SK-N-SH (cell line): ENCODE results near the gene RPS3A. TPM values are rescaled to one million over a fixed set of nuclear protein-coding genes. Genes with fewer than 3 reads are reported as not detected.
A peak's percentile ranks its signal among the peaks of the same experiment; 100 is the strongest.

ENCODE experiments used
- CTCF ChIA-PET: fragments of 300-600, 350-600 bp; formaldehyde crosslinking; extraction: SDS; loops from one replicate; lab custom pipeline; 2021; lab: Yijun Ruan, JAX
- POLR2A ChIA-PET: fragments of 350-600 bp; sonication (Branson Sonifier 250); formaldehyde crosslinking; extraction: SDS; loops from one replicate; lab custom pipeline; 2020; ENCODE audit warnings: antibody characterized with exemption, inconsistent platforms; lab: Yijun Ruan, JAX
- DNase-seq: peaks from one replicate; pipeline ENCODE4 v3.0.0; 2012
- H2AFZ ChIP-seq: fragments of 200-600 bp; sonication (generic); 2 replicates; pipeline ENCODE4 v1.8.1; 2016; ENCODE audit warnings: antibody characterized with exemption, mild to moderate bottlenecking, low read depth
- H3F3A ChIP-seq: fragments of 200-600 bp; sonication (generic); replicated peaks from 2 replicates; pipeline ENCODE3; 2016; ENCODE audit warnings: antibody characterized with exemption, mild to moderate bottlenecking; ENCODE audit not compliant: insufficient read depth
- H3K27ac ChIP-seq, 2 experiments: fragments of 200-500 bp in 1 of 2; fragments of 200-600 bp in 1 of 2; sonication (Bioruptor generic) in 1 of 2; sonication (generic), shearing (Covaris generic) in 1 of 2; 2 replicates each; pipeline versions ENCODE4 v1.5.1 to v1.6.1; 2014 to 2016; ENCODE audit warnings: low read depth in 2 of 2, inconsistent platforms in 1 of 2, low read length in 1 of 2, mild to moderate bottlenecking in 1 of 2, mixed read lengths in 1 of 2
- H3K27me3 ChIP-seq: fragments of 200-600 bp; sonication (generic), shearing (Covaris generic); 2 replicates; pipeline ENCODE4 v1.6.1; 2016; ENCODE audit warnings: mixed run types; ENCODE audit not compliant: insufficient read depth
- H3K36me3 ChIP-seq, 2 experiments: fragments of 200-500 bp in 1 of 2; fragments of 200-600 bp in 1 of 2; sonication (Bioruptor generic) in 1 of 2; sonication (generic) in 1 of 2; replicated peaks in 1 of 2; 2 replicates each; pipeline versions ENCODE3 to v1.5.1; 2014 to 2016; ENCODE audit warnings: low read length in 1 of 2, mild to moderate bottlenecking in 1 of 2; ENCODE audit not compliant: insufficient read depth in 2 of 2, control insufficient read depth in 1 of 2
- H3K4me1 ChIP-seq, 2 experiments: fragments of 200-500 bp in 1 of 2; fragments of 200-600 bp in 1 of 2; sonication (Bioruptor generic) in 1 of 2; sonication (generic), shearing (Covaris generic) in 1 of 2; 2 replicates each; pipeline versions ENCODE4 v1.5.1 to v1.6.1; 2014 to 2016; ENCODE audit warnings: low read depth in 1 of 2, low read length in 1 of 2, mixed run types in 1 of 2; ENCODE audit not compliant: insufficient read depth in 2 of 2, control insufficient read depth in 1 of 2
- H3K4me2 ChIP-seq: fragments of 200-600 bp; sonication (generic), shearing (Covaris generic); 2 replicates; pipeline ENCODE4 v1.6.1; 2017; ENCODE audit warnings: mixed run types
- H3K4me3 ChIP-seq, 2 experiments: fragments of 200-500 bp in 1 of 2; fragments of 200-600 bp in 1 of 2; sonication (Bioruptor generic) in 1 of 2; sonication (generic), shearing (Covaris generic) in 1 of 2; 2 replicates each; pipeline versions ENCODE4 v1.5.1 to v1.8.1; 2014 to 2016; ENCODE audit warnings: low read depth in 2 of 2, inconsistent platforms in 1 of 2, low read length in 1 of 2, mild to moderate bottlenecking in 1 of 2, mixed read lengths in 1 of 2, moderate library complexity in 1 of 2
- H3K79me2 ChIP-seq: fragments of 200-600 bp; sonication (generic); 2 replicates; pipeline ENCODE4 v1.8.1; 2017; ENCODE audit warnings: mild to moderate bottlenecking; ENCODE audit not compliant: insufficient read depth
- H3K9ac ChIP-seq: fragments of 200-600 bp; sonication (generic); 2 replicates; pipeline ENCODE4 v1.6.1; 2017; ENCODE audit warnings: mixed run types
- H3K9me2 ChIP-seq: fragments of 200-600 bp; sonication (generic); 2 replicates; pipeline ENCODE4 v1.6.1; 2017; ENCODE audit warnings: mixed run types
- H3K9me3 ChIP-seq: fragments of 200-600 bp; sonication (generic); 2 replicates; pipeline ENCODE4 v1.6.1; 2017; ENCODE audit warnings: mixed run types, mild to moderate bottlenecking, moderate library complexity
- H4K20me1 ChIP-seq: fragments of 200-600 bp; sonication (generic); 2 replicates; pipeline ENCODE4 v1.6.1; 2017; ENCODE audit warnings: mild to moderate bottlenecking, mixed run types; ENCODE audit not compliant: insufficient read depth
- ELF1 ChIP-seq: IDR thresholded peaks from 2 replicates; pipeline ENCODE4 v1.4.0; 2012
- EZH2phosphoT487 ChIP-seq: fragments of 200-600 bp; sonication (generic); IDR thresholded peaks from 2 replicates; pipeline ENCODE4 v1.6.1; 2017; ENCODE audit warnings: low read depth, mixed run types, mild to moderate bottlenecking, antibody characterized with exemption, moderate library complexity, borderline replicate concordance
- FOSL2 ChIP-seq: IDR thresholded peaks from 2 replicates; pipeline ENCODE4 v1.4.0; 2012; ENCODE audit warnings: low read depth, mild to moderate bottlenecking, moderate library complexity, borderline replicate concordance
- FOXJ3 ChIP-seq: sonication (generic); formaldehyde crosslinking; IDR thresholded peaks from 2 replicates; pipeline ENCODE4 v1.5.1; 2020; ENCODE audit warnings: mild to moderate bottlenecking, missing genetic modification reagents
- FOXM1 ChIP-seq: IDR thresholded peaks from 2 replicates; pipeline ENCODE4 v1.4.0; 2012; ENCODE audit warnings: low read depth, mild to moderate bottlenecking
- GABPA ChIP-seq: IDR thresholded peaks from 2 replicates; pipeline ENCODE4 v1.4.0; 2012; ENCODE audit warnings: low read depth, mild to moderate bottlenecking
- GATA2 ChIP-seq: sonication (generic); formaldehyde crosslinking; IDR thresholded peaks from 2 replicates; pipeline ENCODE4 v1.5.0; 2020; ENCODE audit warnings: mild to moderate bottlenecking, missing genetic modification reagents
- JUND ChIP-seq: IDR thresholded peaks from 2 replicates; pipeline ENCODE4 v1.4.0; 2012
- MEF2A ChIP-seq: IDR thresholded peaks from 2 replicates; pipeline ENCODE4 v1.4.0; 2012; ENCODE audit warnings: low read depth, borderline replicate concordance
- MXI1 ChIP-seq: IDR thresholded peaks from 2 replicates; pipeline ENCODE4 v1.6.1; 2012; ENCODE audit warnings: mild to moderate bottlenecking, low read depth, low read length, improper control_type of control experiment
- NRF1 ChIP-seq: IDR thresholded peaks from 2 replicates; pipeline ENCODE4 v1.6.1; 2012; ENCODE audit warnings: low read depth, mild to moderate bottlenecking, low read length
- POLR2AphosphoS5 ChIP-seq: IDR thresholded peaks from 2 replicates; pipeline ENCODE4 v1.6.1; 2012; ENCODE audit warnings: low read depth, low read length
- RAD21 ChIP-seq: IDR thresholded peaks from 2 replicates; pipeline ENCODE4 v1.6.1; 2012; ENCODE audit warnings: mild to moderate bottlenecking, low read length
- RFX5 ChIP-seq: IDR thresholded peaks from 2 replicates; pipeline ENCODE4 v1.6.1; 2012; ENCODE audit warnings: mild to moderate bottlenecking, improper control_type of control experiment, low read length
- RXRA ChIP-seq: IDR thresholded peaks from 2 replicates; pipeline ENCODE4 v1.4.0; 2012; ENCODE audit warnings: low read depth, mild to moderate bottlenecking, borderline replicate concordance
- SMC3 ChIP-seq: IDR thresholded peaks from 2 replicates; pipeline ENCODE4 v1.6.1; 2012; ENCODE audit warnings: low read depth, low read length, improper control_type of control experiment
- TAF1 ChIP-seq: IDR thresholded peaks from 2 replicates; pipeline ENCODE4 v1.6.1; 2012; ENCODE audit warnings: low read depth, mild to moderate bottlenecking, low read length, moderate library complexity, borderline replicate concordance
- TCF12 ChIP-seq: IDR thresholded peaks from 2 replicates; pipeline ENCODE4 v1.4.0; 2012
- TEAD4 ChIP-seq: IDR thresholded peaks from 2 replicates; pipeline ENCODE4 v1.4.0; 2012; ENCODE audit warnings: mild to moderate bottlenecking, borderline replicate concordance; ENCODE audit not compliant: insufficient read depth
- USF2 ChIP-seq: fragments of 150-350 bp; IDR thresholded peaks from 2 replicates; pipeline ENCODE4 v1.6.1; 2017; ENCODE audit warnings: antibody characterized with exemption, low read length, low read depth, borderline replicate concordance
- YY1 ChIP-seq: IDR thresholded peaks from 2 replicates; pipeline ENCODE4 v1.4.0; 2012; ENCODE audit warnings: low read depth, mild to moderate bottlenecking
- WGBS: methylation state at CpG from one replicate; pipeline ENCODE4 v1.1.6; 2017; ENCODE audit warnings: low lambda C conversion rate; 5-methylcytosine and 5-hydroxymethylcytosine counted together
- polyA plus RNA-seq, 3 experiments: library from polyadenylated mRNA; depleted of rRNA; stranded (reverse); fragments of >200 nt; gene quantifications; 2 replicates each; pipeline ENCODE4 v1.2.3, GENCODE V29; 2012
- TF ChIP-seq, protein P1 (sequence below): IDR thresholded peaks from 2 replicates; pipeline ENCODE4 v1.4.0; 2012; ENCODE audit warnings: low read depth, borderline replicate concordance
- TF ChIP-seq, protein P2 (sequence below): IDR thresholded peaks from 2 replicates; pipeline ENCODE4 v1.4.0; 2012; ENCODE audit warnings: low read depth, borderline replicate concordance
- TF ChIP-seq, protein P3 (sequence below): IDR thresholded peaks from 2 replicates; pipeline ENCODE4; 2012
- TF ChIP-seq, protein P4 (sequence below): IDR thresholded peaks from 2 replicates; pipeline ENCODE4 v1.6.1; 2012; ENCODE audit warnings: mild to moderate bottlenecking, low read depth, low read length, moderate library complexity

The RPS3A gene
- 2,161 and 2,650 TPM in 2 replicates for polyA plus RNA-seq (2012; rRNA removed)
- 3,674 and 5,275 TPM in 2 replicates for polyA plus RNA-seq (2012; cell fraction: cytosol; rRNA removed)
- polyA plus RNA-seq (2012; cell fraction: nucleus; rRNA removed) = 478 and 580 TPM in 2 replicates

- Histone ChIP-seq H3K4me2 (peak within 1 kb of the TSS; percentile 82), H3F3A (peaks cover 25% of the 10 kb centered on the region), H3K9me3 (no peaks in the 10 kb centered on the region), H2AFZ (peak within 1 kb of the TSS; percentile 92), H3K36me3 (peaks cover 36 to 39% of the 10 kb centered on the region in 2 experiments), H3K9me2 (no peaks in the 10 kb centered on the region), H3K79me2 (peaks cover 45% of the 10 kb centered on the region), H3K4me3 (peak within 1 kb of the TSS; percentile 83 to 84), H3K4me1 (peaks cover 7 to 10% of the 10 kb centered on the region in 2 experiments; a peak in 2 of 4 replicates), H4K20me1 (peaks cover 45% of the 10 kb centered on the region), H3K27me3 (no peaks in the 10 kb centered on the region), H3K9ac (peak within 1 kb of the TSS; percentile 97), H3K27ac (peak within 1 kb of the TSS; percentile 70 to 80)
- DNase-seq = peak; percentile 90
- ChIA-PET CTCF (interaction anchor here (0.6 to 2.4 kb wide), 7 partner anchors 9 to 268 kb away, joined by 3 to 9 read pairs (median 4); no protein-coding TSS in a partner anchor), POLR2A (interaction anchor here (0.7 to 1.2 kb wide), 3 partner anchors 33 to 225 kb away, joined by 3 read pairs; no protein-coding TSS in a partner anchor)
- under 1% methylated on average over 41 of the region's 69 CpGs for WGBS
- TF ChIP-seq MEF2A (no peak; the same call in 1 of the 2 replicates), RAD21 (no peak), GATA2 (CRISPR knock-in tag) (no peak), FOSL2 (no peak), SMC3 (peak; percentile 26; the same call in 1 of the 2 replicates), RXRA (no peak; the same call in 1 of the 2 replicates), TAF1 (peak; percentile 99), TEAD4 (peak; percentile 50; the same call in 1 of the 2 replicates), MXI1 (peak; percentile 88), NRF1 (peak; percentile 62), EZH2phosphoT487 (no peak), GABPA (peak; percentile 96), JUND (no peak), USF2 (no peak), ELF1 (peak; percentile 99), TCF12 (peak; percentile 43; the same call in 1 of the 2 replicates), RFX5 (no peak), FOXJ3 (no peak), POLR2AphosphoS5 (peak; percentile 99), FOXM1 (no peak), YY1 (peak; percentile 89)
- TF ChIP-seq, protein P1, sequence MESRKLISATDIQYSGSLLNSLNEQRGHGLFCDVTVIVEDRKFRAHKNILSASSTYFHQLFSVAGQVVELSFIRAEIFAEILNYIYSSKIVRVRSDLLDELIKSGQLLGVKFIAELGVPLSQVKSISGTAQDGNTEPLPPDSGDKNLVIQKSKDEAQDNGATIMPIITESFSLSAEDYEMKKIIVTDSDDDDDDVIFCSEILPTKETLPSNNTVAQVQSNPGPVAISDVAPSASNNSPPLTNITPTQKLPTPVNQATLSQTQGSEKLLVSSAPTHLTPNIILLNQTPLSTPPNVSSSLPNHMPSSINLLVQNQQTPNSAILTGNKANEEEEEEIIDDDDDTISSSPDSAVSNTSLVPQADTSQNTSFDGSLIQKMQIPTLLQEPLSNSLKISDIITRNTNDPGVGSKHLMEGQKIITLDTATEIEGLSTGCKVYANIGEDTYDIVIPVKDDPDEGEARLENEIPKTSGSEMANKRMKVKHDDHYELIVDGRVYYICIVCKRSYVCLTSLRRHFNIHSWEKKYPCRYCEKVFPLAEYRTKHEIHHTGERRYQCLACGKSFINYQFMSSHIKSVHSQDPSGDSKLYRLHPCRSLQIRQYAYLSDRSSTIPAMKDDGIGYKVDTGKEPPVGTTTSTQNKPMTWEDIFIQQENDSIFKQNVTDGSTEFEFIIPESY = peak; percentile 98
- TF ChIP-seq, protein P2, sequence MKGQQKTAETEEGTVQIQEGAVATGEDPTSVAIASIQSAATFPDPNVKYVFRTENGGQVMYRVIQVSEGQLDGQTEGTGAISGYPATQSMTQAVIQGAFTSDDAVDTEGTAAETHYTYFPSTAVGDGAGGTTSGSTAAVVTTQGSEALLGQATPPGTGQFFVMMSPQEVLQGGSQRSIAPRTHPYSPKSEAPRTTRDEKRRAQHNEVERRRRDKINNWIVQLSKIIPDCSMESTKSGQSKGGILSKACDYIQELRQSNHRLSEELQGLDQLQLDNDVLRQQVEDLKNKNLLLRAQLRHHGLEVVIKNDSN = no peak; the same call in 1 of the 2 replicates
- TF ChIP-seq, protein P3, sequence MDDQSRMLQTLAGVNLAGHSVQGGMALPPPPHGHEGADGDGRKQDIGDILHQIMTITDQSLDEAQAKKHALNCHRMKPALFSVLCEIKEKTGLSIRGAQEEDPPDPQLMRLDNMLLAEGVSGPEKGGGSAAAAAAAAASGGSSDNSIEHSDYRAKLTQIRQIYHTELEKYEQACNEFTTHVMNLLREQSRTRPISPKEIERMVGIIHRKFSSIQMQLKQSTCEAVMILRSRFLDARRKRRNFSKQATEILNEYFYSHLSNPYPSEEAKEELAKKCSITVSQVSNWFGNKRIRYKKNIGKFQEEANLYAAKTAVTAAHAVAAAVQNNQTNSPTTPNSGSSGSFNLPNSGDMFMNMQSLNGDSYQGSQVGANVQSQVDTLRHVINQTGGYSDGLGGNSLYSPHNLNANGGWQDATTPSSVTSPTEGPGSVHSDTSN = no peak
- TF ChIP-seq, protein P4, sequence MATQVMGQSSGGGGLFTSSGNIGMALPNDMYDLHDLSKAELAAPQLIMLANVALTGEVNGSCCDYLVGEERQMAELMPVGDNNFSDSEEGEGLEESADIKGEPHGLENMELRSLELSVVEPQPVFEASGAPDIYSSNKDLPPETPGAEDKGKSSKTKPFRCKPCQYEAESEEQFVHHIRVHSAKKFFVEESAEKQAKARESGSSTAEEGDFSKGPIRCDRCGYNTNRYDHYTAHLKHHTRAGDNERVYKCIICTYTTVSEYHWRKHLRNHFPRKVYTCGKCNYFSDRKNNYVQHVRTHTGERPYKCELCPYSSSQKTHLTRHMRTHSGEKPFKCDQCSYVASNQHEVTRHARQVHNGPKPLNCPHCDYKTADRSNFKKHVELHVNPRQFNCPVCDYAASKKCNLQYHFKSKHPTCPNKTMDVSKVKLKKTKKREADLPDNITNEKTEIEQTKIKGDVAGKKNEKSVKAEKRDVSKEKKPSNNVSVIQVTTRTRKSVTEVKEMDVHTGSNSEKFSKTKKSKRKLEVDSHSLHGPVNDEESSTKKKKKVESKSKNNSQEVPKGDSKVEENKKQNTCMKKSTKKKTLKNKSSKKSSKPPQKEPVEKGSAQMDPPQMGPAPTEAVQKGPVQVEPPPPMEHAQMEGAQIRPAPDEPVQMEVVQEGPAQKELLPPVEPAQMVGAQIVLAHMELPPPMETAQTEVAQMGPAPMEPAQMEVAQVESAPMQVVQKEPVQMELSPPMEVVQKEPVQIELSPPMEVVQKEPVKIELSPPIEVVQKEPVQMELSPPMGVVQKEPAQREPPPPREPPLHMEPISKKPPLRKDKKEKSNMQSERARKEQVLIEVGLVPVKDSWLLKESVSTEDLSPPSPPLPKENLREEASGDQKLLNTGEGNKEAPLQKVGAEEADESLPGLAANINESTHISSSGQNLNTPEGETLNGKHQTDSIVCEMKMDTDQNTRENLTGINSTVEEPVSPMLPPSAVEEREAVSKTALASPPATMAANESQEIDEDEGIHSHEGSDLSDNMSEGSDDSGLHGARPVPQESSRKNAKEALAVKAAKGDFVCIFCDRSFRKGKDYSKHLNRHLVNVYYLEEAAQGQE = peak; percentile 72
Observed at GRCh38 chr4:151099229-151099975, at the start of gene RPS3A. TSS of gene RPS3A (plus strand) at chr4:151099628. CDS start at chr4:151099653, 25 bp downstream.
